ENCODE results near the gene DCUN1D5. TPM values are rescaled to one million over a fixed set of nuclear protein-coding genes. Genes with fewer than 3 reads are reported as not detected.

DCUN1D5 gene
- total RNA-seq, 4 donors from 2014 or later, result 27.6 to 50.1 (median 33.8) TPM

DNA sequence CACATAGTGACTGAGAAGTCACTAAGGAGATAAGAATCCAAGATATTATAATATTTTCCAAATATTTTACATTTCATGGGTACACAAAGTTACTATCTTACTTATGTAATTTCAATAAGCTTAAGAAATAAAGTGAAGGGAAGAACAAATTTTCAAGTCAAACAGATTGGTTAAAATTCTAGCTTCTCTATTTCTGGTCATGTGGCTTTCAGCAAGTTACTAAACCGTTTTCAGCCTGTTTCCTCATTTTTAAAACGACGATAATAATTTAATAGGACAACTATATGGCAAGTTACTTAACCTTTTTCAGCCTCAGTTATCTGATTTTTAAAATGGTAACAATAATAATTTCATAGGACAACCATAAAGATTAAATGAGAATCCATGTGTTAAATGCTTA lies 15.6 kb downstream of the DCUN1D5 start:
- no peak for TF ChIP-seq POLR2A (IDR thresholded peaks at IDR 0.05)
- TF ChIP-seq, protein P1, sequence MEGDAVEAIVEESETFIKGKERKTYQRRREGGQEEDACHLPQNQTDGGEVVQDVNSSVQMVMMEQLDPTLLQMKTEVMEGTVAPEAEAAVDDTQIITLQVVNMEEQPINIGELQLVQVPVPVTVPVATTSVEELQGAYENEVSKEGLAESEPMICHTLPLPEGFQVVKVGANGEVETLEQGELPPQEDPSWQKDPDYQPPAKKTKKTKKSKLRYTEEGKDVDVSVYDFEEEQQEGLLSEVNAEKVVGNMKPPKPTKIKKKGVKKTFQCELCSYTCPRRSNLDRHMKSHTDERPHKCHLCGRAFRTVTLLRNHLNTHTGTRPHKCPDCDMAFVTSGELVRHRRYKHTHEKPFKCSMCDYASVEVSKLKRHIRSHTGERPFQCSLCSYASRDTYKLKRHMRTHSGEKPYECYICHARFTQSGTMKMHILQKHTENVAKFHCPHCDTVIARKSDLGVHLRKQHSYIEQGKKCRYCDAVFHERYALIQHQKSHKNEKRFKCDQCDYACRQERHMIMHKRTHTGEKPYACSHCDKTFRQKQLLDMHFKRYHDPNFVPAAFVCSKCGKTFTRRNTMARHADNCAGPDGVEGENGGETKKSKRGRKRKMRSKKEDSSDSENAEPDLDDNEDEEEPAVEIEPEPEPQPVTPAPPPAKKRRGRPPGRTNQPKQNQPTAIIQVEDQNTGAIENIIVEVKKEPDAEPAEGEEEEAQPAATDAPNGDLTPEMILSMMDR (IDR thresholded peaks at IDR 0.05), result no peak
- Histone ChIP-seq H3K4me1 (no peaks in the 10 kb centered on the region), H3K4me3 (no peak overlapping the region), H3K36me3 (peaks cover 0 to 41% (median 0%) of the 10 kb centered on the region in 3 donors), H3K27ac (no peak overlapping the region), H3K27me3 (no peaks in the 10 kb centered on the region), H3K9me3 (no peaks in the 10 kb centered on the region)
- DNase-seq, result no peak

DNA sequence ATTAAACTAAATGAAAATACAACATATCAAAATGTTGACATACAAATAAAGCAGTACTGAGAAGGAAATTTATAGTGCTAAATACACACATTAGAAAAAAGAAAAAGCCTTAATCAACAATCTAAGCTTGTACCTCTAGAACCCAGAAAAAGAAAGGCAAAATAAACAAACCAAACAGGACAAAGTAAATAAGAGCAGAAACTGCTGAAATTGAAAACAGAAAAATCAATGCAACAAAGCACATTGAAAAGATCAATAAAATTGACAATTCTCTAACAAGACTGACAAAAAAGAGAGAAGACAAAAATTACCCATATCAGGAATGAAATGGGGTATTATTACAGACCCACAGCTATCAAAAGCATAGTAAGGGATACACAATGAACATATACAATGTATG lies 21.0 kb downstream of the DCUN1D5 start:
- Histone ChIP-seq H3K4me3 (no peak overlapping the region), H3K27me3 (no peaks in the 10 kb centered on the region), H3K9me3 (no peaks in the 10 kb centered on the region), H3K36me3 (no peaks in the 10 kb centered on the region), H3K27ac (no peak overlapping the region), H3K4me1 (no peaks in the 10 kb centered on the region)
- TF ChIP-seq, protein P1 (IDR thresholded peaks at IDR 0.05), result no peak
- TF ChIP-seq POLR2A (IDR thresholded peaks at IDR 0.05), result no peak
- no peak for DNase-seq

DNA sequence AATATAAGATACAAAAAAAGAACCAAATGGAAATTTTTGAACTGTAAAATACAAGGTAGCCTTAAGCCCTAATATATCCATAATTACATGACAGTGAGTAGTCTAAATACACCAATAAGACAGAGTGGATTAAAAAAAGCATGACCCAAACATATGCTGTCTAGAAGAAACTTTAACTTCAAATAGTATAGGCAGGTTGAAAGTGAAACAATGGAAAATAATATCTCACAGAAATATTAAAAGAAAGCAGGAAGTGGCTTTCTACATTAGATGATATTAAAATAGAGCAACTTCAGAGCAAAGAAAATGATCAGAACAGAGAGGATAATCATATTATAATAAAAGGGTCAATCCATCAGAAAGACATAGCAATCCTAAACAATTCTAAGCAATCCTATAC lies 21.8 kb downstream of the DCUN1D5 start:
- Histone ChIP-seq H3K9me3 (no peaks in the 10 kb centered on the region), H3K36me3 (peaks cover 0 to 2% (median 0%) of the 10 kb centered on the region in 3 donors), H3K27me3 (no peaks in the 10 kb centered on the region), H3K27ac (no peak overlapping the region), H3K4me3 (no peak overlapping the region), H3K4me1 (no peaks in the 10 kb centered on the region)
- no peak for DNase-seq
- no peak for TF ChIP-seq POLR2A (IDR thresholded peaks at IDR 0.05)
- TF ChIP-seq, protein P1 (IDR thresholded peaks at IDR 0.05), result no peak

DNA sequence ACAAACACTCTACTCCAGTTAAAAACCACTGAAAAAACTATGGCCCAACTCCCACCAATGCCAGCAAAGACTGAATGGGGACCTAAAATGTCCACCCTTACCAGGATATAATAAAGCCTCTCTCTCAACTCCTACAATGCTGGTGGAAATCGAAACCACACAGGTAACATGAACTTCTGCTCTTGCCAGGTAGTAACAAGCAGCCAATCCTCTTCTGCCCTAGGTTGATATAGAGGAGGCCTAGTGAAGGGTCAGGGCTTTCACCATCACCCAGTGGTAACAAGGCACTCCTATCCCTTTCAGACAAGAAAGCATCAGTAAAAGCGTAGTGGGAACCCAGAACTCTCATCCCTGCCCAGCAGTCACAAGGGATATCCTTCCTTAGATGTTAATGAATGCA lies 22.6 kb downstream of the DCUN1D5 start:
- Histone ChIP-seq H3K4me1 (no peaks in the 10 kb centered on the region), H3K9me3 (no peaks in the 10 kb centered on the region), H3K4me3 (no peak overlapping the region), H3K36me3 (peaks cover 0 to 5% (median 0%) of the 10 kb centered on the region in 3 donors), H3K27ac (no peak overlapping the region), H3K27me3 (no peaks in the 10 kb centered on the region)
- TF ChIP-seq, protein P1 (IDR thresholded peaks at IDR 0.05), result no peak
- TF ChIP-seq POLR2A (IDR thresholded peaks at IDR 0.05), result no peak
- no peak for DNase-seq

DNA sequence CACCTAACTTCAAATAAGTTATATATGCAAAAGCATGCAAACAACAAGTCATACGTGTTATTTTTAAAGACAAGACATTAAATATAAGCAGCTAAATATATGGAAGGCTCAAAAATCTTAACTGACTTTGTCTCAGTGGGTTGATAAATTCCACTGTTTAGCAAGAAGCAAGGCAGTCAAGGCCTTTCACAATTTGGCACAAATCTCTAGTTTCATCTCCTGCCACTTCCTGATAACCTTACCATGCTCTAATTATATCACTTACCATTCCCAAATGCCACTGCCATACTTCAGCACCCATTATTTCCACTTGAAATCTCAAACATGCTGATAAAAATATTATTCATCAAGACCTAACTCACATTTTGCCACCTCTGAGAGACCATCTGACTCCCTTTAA lies 24.8 kb downstream of the DCUN1D5 start:
- Histone ChIP-seq H3K27ac (no peak overlapping the region), H3K4me3 (no peak overlapping the region), H3K9me3 (no peaks in the 10 kb centered on the region), H3K4me1 (no peaks in the 10 kb centered on the region), H3K27me3 (no peaks in the 10 kb centered on the region), H3K36me3 (peaks cover 0 to 25% (median 0%) of the 10 kb centered on the region in 3 donors)
- DNase-seq, result no peak
- TF ChIP-seq POLR2A (IDR thresholded peaks at IDR 0.05), result no peak
- TF ChIP-seq, protein P1 (IDR thresholded peaks at IDR 0.05), result no peak

DNA sequence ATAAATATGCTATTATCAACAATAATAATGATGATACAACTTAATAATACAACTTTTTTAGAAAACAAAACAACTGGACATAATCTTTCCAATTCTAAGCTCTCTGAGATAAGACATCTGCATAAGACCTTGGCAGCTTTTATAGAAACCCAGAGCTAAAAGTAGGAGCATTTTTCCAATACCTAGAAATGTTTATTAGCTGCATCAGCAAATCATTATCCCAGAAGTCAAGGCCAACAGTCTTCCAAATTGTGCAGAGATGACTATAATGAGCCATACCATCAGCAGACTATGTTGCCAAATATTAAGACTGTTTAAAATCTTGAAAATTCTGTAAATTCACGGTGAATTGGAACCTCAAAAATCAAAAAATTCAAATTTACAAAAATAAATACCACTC lies 30.3 kb downstream of the DCUN1D5 start:
- Histone ChIP-seq H3K9me3 (no peaks in the 10 kb centered on the region), H3K27me3 (no peaks in the 10 kb centered on the region), H3K4me3 (no peak overlapping the region), H3K4me1 (no peaks in the 10 kb centered on the region), H3K27ac (no peak overlapping the region), H3K36me3 (peaks cover 0 to 40% (median 0%) of the 10 kb centered on the region in 3 donors)
- DNase-seq, result no peak
- TF ChIP-seq POLR2A (IDR thresholded peaks at IDR 0.05), result no peak
- TF ChIP-seq, protein P1 (IDR thresholded peaks at IDR 0.05), result no peak

Data from Peyer's patch (tissue), 4 donors.